HG03442 (cell line): Measurements from ENCODE around the gene LARP4.
"Not testable (repeated sequence)": the region's sequence is repeated elsewhere in the genome, so short reads cannot be mapped to it uniquely, and the experiment has no call there.

Experiments
- ATAC-seq: cut with Tn5 transposase; IDR thresholded peaks from one replicate; pipeline ENCODE4 v1.9.1; 2021; ENCODE audit warnings: mild to moderate bottlenecking, moderate library complexity; ENCODE audit not compliant: unreplicated experiment

Gene LARP4

DNA sequence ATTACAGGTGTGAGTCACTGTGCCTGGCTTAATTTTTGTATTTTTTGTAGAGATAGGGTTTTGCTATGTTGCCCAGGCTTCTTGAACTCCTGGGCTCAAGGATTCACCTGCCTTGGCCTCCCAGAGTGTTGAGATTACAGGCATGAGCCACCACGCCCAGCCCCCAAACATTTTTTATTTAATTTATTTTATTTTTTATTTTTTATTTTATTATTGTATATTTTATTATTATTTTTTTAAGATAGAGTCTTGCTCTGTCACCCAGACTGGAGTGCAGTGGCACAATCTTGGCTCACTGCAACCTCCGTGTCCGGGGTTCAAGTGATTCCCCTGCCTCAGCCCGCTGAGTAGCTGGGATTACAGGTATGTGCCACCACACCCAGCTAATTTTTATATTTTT, 121.1 kb downstream of the LARP4 start:
- not testable (repeated sequence) for ATAC-seq

DNA sequence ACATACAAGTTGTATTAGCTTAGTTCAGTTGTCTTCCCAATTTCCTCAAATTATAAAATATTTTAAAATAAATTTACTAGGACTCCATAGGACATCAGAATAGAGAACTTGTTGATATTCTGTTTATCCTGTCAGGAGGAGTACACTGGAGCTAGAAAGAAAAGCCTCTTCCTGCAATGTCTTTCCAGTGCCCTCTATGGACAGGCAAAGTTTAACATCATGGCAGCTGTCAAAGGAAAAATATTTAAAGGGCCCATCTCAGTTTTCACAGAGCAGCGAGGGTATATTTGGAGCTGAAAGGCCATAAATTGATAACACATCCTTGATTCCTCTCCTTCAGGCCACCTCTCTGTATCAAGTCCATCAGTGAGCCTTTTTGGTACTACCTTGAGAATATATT, 123.1 kb downstream of the LARP4 start:
- no peak for ATAC-seq

DNA sequence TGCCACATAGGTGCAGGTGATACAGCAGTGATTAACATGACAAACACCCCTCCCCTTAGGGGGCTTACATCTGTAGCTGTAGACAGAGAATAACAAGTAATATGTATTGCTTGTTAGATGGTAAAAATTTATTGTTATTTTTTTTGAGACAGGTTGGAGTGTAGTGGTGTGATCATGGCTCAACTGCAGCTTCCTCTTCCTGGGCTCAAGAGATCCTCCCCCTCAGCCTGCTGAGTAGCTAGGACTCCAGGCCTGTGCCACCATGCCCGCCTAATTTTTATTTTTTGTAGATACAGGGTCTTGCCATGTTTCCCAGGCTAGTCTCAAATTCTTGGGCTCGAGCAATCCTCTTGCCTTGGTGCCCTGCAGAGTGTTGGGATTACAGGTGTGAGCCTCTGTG, 123.9 kb downstream of the LARP4 start:
- no peak for ATAC-seq

DNA sequence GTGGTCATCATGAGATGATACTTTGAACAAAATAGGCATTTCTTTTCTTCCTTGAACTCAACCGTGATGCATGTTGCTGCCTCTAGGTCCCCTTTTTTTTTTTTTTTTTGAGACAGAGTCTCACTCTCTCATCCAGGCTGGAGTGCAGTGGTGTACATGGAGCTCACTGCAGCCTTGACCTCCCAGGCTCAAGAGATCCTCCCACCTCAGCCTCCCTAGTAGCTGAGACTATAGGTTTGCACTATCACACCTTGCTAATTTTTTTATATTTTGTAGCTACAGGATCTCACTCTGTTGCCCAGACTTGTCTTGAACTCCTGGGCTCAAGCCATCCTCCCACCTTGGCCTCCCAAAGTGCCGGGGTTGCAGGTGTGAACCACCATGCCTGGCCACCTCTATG, 124.7 kb downstream of the LARP4 start:
- no peak for ATAC-seq

DNA sequence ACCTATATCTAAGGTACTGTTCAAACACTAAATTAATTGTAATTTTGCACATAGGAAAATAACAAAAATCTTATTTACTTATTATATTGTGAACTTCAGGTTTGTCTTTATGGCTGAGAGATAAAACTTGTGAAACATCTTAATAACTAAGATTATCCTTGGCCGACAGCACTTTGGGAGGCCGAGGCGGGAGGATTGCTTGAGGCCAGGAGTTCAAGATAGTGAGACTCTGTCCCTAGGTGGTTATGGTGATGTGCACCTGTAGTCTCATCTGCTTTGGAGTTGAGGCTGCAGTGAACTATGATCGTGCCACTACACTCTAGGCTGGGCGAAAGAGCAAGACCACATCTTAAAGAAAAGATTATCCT, 126.7 kb downstream of the LARP4 start:
- no peak for ATAC-seq

DNA sequence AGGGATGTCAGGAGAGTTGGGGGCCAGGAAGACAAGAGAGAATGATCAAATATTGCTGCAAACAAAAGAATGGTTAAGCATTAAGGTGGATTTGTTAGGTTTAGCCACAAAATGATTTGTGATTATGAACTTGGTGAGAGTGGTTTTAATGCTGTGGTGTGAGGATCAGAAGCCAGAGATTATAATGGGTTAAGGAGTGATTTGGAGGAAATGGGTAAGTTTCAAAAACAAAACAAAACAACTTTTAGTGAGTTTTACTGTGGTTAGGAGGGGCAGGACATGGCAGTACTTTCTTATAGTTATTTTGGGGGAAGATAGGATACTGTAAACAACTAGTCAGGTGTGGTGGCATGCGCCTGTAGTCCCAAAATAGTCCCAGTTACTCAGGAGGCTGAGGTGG, 128.1 kb downstream of the LARP4 start:
- no peak for ATAC-seq

DNA sequence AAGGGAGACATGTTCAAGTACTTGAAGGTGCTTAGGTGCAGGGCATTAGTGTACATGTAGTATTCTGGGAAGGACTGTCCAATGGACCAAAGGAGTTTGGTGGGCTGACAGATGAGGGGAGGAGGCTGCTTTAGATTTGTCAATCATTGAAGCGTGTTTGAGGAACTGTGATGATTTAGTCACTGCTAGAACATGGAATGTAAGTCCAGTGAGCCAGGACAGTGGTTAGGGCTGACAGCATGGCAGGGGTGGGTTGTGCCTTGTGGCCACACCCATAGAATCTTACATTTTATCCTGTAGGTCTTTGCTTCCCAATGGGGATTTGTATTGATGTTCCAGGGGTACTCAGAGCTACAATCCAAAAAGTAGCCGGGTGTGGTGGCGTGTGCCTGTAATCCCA, 128.7 kb downstream of the LARP4 start:
- ATAC-seq, result no peak
